K562 (cell line): ENCODE measurements around the gene NRF1. TPM values are rescaled to one million over a fixed set of nuclear protein-coding genes. Genes with fewer than 3 reads are reported as not detected.

Experiments used
- BACH1 ChIP-seq: fragments of 200-800 bp; sonication (Bioruptor generic); IDR thresholded peaks from 2 replicates; pipeline ENCODE4 v1.6.1; 2016; ENCODE audit warnings: missing genetic modification characterization, missing compliant biosample characterization
- BRCA1 ChIP-seq, 2 experiments: fragments of 450-650 bp in 1 of 2; sonication (generic) in 1 of 2; formaldehyde crosslinking in 1 of 2; IDR thresholded peaks; 2 replicates each; pipeline versions ENCODE4 v1.5.0 to v1.6.1; 2017 to 2020; ENCODE audit warnings: mild to moderate bottlenecking in 1 of 2, missing genetic modification reagents in 1 of 2
- EP300 ChIP-seq: IDR thresholded peaks from 2 replicates; pipeline ENCODE4 v1.6.1; 2012; ENCODE audit warnings: low read length, improper control_type of control experiment
- ETV6 ChIP-seq, 3 experiments: fragments of 150-350 bp in 1 of 3; sonication (generic) in 1 of 3; formaldehyde crosslinking in 1 of 3; IDR thresholded peaks; 2 replicates each; pipeline versions ENCODE4 v1.6.1 to v1.8.0; 2014 to 2022; ENCODE audit warnings: borderline replicate concordance in 2 of 3, low read depth in 2 of 3, antibody characterized with exemption in 1 of 3, low read length in 1 of 3, mild to moderate bottlenecking in 1 of 3, missing genetic modification reagents in 1 of 3
- HNRNPL ChIP-seq: fragments of 200-400 bp; formaldehyde crosslinking; IDR thresholded peaks from 2 replicates; pipeline ENCODE4 v1.6.1; 2017; ENCODE audit warnings: low read depth, mild to moderate bottlenecking, low read length
- KAT2B ChIP-seq: IDR thresholded peaks from one replicate; pipeline ENCODE4 v1.6.1; 2012; ENCODE audit warnings: low read depth, mild to moderate bottlenecking, control low read depth, inconsistent platforms, low read length, moderate library complexity
- MYNN ChIP-seq, 2 experiments: sonication (generic); formaldehyde crosslinking in 1 of 2; IDR thresholded peaks; 2 replicates each; pipeline versions ENCODE4 v1.5.0 to v1.6.1; 2016 to 2020; ENCODE audit warnings: antibody characterized with exemption in 1 of 2, missing genetic modification reagents in 1 of 2
- NCOA1 ChIP-seq: fragments of 450-650 bp; IDR thresholded peaks from 2 replicates; pipeline ENCODE4 v1.6.1; 2016; ENCODE audit warnings: low read depth
- POLR3G ChIP-seq: IDR thresholded peaks from 2 replicates; pipeline ENCODE4 v1.6.1; 2011; ENCODE audit not compliant: insufficient read length, insufficient replicate concordance; ENCODE audit errors: extremely low read depth
- PTBP1 ChIP-seq: fragments of 200-400 bp; formaldehyde crosslinking; IDR thresholded peaks from 2 replicates; pipeline ENCODE4 v1.6.1; 2017; ENCODE audit warnings: low read depth, low read length
- SMAD1 ChIP-seq: fragments of 150-350 bp; IDR thresholded peaks from 2 replicates; pipeline ENCODE4 v1.6.1; 2014; ENCODE audit warnings: low read length, low read depth; ENCODE audit not compliant: partially characterized antibody
- ZNF146 ChIP-seq: IDR thresholded peaks from one replicate; pipeline ENCODE4 v1.6.1; 2018; ENCODE audit warnings: missing compliant biosample characterization; ENCODE audit not compliant: unreplicated experiment
- ZNF3 ChIP-seq: fragments of 250-450 bp; sonication (Bioruptor Pico); IDR thresholded peaks from 2 replicates; pipeline ENCODE4 v1.5.0; 2021; ENCODE audit warnings: mild to moderate bottlenecking, moderate library complexity
- ZNF79 ChIP-seq: fragments of 250-450 bp; sonication (Bioruptor Pico); IDR thresholded peaks from 2 replicates; pipeline ENCODE4 v1.4.0; 2020; ENCODE audit warnings: low read depth, mild to moderate bottlenecking, moderate library complexity
- polyA plus RNA-seq, 8 experiments: library from polyadenylated mRNA; depleted of rRNA in 4 of 8; stranded (reverse) in 5 of 8; unstranded in 3 of 8; fragments of >200 nt; fragmentation: Nextera tagmentation in 2 of 8; fragmentation: Illumina TruSeq in 1 of 8; extraction: Ambion mirVana in 2 of 8; extraction: Trizol in 1 of 8; gene quantifications; 2 replicates each; pipeline versions ENCODE4 v1.2.1 to v1.2.3, GENCODE V29; 2011 to 2014; ENCODE audit warnings: inconsistent platforms in 1 of 8, missing spikeins in 1 of 8
- total RNA-seq, 7 experiments: library from RNA; depleted of rRNA in 6 of 7; stranded (reverse); fragments of >200 nt in 6 of 7; fragmentation: Illumina TruSeq in 2 of 7; extraction: Trizol in 2 of 7; gene quantifications; 2 replicates each; pipeline versions ENCODE4 v1.2.1 to v1.2.3, GENCODE V29; 2011 to 2021; ENCODE audit warnings: low replicate concordance in 1 of 7
- TF ChIP-seq, protein P1 (sequence below): sonication (generic); formaldehyde crosslinking; IDR thresholded peaks from 2 replicates; pipeline ENCODE4 v1.8.0; 2023; ENCODE audit warnings: missing genetic modification reagents, mild to moderate bottlenecking, borderline replicate concordance
- TF ChIP-seq, protein P2 (sequence below), 2 experiments: IDR thresholded peaks; 2 replicates each; pipeline ENCODE4 v1.6.1; 2012; ENCODE audit warnings: improper control_type of control experiment in 2 of 2, low read depth in 2 of 2, low read length in 2 of 2, borderline replicate concordance in 1 of 2
- TF ChIP-seq, protein P3 (sequence below), 2 experiments: fragments of 250-450 bp in 1 of 2; fragments of 450-650 bp in 1 of 2; sonication (Bioruptor Pico) in 1 of 2; IDR thresholded peaks; 2 replicates each; pipeline versions ENCODE4 v1.6.1 to v1.8.0; 2016 to 2021; ENCODE audit warnings: mild to moderate bottlenecking in 2 of 2, moderate library complexity in 2 of 2, missing compliant biosample characterization in 1 of 2, missing genetic modification characterization in 1 of 2

Gene NRF1
- total and polyA plus RNA-seq, 9 of the 15 experiments (the other 6 are each of a cell fraction or from before 2014, with no cell fraction given) = 8.6 to 28.8 (median 20.3) TPM

DNA sequence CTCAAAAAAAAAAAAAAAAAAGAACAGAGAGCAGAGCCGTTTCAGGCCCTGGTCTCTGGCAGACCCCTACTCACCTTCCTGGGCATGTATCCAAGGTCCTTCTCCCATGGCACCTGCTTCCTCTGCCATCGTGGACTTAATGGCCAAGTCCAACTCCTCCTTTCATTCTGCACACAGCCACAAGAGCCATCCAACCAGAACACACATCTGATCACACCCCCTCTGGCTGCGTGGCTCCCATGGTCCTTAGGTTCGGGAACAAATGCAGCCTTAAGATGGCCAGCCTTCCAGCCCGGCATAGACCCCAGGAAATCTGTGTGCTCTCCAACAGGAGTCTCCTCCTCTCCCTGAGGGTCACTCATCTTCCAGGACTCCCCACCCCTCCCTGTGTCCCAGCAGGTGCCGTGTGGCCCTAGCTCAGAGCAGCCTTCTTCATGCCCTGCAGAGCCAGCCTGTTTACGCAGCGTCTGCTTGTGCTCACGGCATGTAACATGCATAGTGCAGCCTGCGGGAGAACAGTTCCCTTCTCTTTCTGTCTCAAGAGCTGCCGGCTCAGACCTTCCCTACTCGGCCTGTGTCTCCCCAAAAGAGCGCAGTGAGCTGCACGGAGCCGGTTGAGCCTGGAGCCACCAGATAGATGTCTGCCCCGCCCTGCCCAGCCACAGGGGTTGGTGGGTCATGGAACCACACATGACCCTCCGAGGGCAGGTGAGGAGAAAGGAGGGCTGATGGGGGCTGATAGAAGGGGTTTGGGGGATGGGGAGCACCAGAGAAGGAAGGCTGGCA, 157.3 kb downstream of the NRF1 start (continued):
- TF ChIP-seq, protein P1, sequence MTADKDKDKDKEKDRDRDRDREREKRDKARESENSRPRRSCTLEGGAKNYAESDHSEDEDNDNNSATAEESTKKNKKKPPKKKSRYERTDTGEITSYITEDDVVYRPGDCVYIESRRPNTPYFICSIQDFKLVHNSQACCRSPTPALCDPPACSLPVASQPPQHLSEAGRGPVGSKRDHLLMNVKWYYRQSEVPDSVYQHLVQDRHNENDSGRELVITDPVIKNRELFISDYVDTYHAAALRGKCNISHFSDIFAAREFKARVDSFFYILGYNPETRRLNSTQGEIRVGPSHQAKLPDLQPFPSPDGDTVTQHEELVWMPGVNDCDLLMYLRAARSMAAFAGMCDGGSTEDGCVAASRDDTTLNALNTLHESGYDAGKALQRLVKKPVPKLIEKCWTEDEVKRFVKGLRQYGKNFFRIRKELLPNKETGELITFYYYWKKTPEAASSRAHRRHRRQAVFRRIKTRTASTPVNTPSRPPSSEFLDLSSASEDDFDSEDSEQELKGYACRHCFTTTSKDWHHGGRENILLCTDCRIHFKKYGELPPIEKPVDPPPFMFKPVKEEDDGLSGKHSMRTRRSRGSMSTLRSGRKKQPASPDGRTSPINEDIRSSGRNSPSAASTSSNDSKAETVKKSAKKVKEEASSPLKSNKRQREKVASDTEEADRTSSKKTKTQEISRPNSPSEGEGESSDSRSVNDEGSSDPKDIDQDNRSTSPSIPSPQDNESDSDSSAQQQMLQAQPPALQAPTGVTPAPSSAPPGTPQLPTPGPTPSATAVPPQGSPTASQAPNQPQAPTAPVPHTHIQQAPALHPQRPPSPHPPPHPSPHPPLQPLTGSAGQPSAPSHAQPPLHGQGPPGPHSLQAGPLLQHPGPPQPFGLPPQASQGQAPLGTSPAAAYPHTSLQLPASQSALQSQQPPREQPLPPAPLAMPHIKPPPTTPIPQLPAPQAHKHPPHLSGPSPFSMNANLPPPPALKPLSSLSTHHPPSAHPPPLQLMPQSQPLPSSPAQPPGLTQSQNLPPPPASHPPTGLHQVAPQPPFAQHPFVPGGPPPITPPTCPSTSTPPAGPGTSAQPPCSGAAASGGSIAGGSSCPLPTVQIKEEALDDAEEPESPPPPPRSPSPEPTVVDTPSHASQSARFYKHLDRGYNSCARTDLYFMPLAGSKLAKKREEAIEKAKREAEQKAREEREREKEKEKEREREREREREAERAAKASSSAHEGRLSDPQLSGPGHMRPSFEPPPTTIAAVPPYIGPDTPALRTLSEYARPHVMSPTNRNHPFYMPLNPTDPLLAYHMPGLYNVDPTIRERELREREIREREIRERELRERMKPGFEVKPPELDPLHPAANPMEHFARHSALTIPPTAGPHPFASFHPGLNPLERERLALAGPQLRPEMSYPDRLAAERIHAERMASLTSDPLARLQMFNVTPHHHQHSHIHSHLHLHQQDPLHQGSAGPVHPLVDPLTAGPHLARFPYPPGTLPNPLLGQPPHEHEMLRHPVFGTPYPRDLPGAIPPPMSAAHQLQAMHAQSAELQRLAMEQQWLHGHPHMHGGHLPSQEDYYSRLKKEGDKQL (CRISPR knock-in tag) = no peak
- TF ChIP-seq KAT2B = no peak
- no peak for TF ChIP-seq ZNF146 (CRISPR knock-in tag)
- peak; percentile 92; the same call in 1 of the 2 replicates for TF ChIP-seq NCOA1
- TF ChIP-seq SMAD1 = no peak
- TF ChIP-seq PTBP1 = no peak
- TF ChIP-seq, protein P2, sequence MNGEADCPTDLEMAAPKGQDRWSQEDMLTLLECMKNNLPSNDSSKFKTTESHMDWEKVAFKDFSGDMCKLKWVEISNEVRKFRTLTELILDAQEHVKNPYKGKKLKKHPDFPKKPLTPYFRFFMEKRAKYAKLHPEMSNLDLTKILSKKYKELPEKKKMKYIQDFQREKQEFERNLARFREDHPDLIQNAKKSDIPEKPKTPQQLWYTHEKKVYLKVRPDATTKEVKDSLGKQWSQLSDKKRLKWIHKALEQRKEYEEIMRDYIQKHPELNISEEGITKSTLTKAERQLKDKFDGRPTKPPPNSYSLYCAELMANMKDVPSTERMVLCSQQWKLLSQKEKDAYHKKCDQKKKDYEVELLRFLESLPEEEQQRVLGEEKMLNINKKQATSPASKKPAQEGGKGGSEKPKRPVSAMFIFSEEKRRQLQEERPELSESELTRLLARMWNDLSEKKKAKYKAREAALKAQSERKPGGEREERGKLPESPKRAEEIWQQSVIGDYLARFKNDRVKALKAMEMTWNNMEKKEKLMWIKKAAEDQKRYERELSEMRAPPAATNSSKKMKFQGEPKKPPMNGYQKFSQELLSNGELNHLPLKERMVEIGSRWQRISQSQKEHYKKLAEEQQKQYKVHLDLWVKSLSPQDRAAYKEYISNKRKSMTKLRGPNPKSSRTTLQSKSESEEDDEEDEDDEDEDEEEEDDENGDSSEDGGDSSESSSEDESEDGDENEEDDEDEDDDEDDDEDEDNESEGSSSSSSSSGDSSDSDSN (IDR thresholded peaks at IDR 0.05; ENCODE audit: borderline replicate concordance in 1 of 2, low read depth in 2 of 2, low read length in 2 of 2) = peak; percentile 92 to 94; a peak in 3 of 4 replicates
- TF ChIP-seq BRCA1 (IDR thresholded peaks at IDR 0.05) = no peak
- no peak for TF ChIP-seq BRCA1 (CRISPR knock-in tag; IDR thresholded peaks at IDR 0.05)
- no peak for TF ChIP-seq HNRNPL
- TF ChIP-seq ETV6 (IDR thresholded peaks at IDR 0.05; ENCODE audit: borderline replicate concordance in 1 of 2, low read depth in 2 of 2, low read length in 1 of 2) = no peak
- TF ChIP-seq ETV6 (CRISPR knock-in tag; IDR thresholded peaks at IDR 0.05; ENCODE audit: borderline replicate concordance) = no peak
- TF ChIP-seq MYNN (IDR thresholded peaks at IDR 0.05) = peak; percentile 82; the same call in 1 of the 2 replicates
- no peak for TF ChIP-seq MYNN (CRISPR knock-in tag; IDR thresholded peaks at IDR 0.05)
- TF ChIP-seq POLR3G = no peak
- no peak for TF ChIP-seq ZNF79 (CRISPR knock-in tag)
- TF ChIP-seq, protein P3, sequence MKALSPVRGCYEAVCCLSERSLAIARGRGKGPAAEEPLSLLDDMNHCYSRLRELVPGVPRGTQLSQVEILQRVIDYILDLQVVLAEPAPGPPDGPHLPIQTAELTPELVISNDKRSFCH (CRISPR knock-in tag; IDR thresholded peaks at IDR 0.05) = no peak
- TF ChIP-seq, protein P3 (tag; IDR thresholded peaks at IDR 0.05) = no peak
- no peak for TF ChIP-seq ZNF3 (CRISPR knock-in tag)
- no peak for TF ChIP-seq BACH1 (tag)
- peak; percentile 90 for TF ChIP-seq EP300
